Testis (tissue), 5 donors: Measurements from ENCODE around the gene PTCSC3. TPM values are rescaled to one million over a fixed set of nuclear protein-coding genes. Genes with fewer than 3 reads are reported as not detected.

Source experiments
- DNase-seq: peaks from one replicate; pipeline ENCODE4 v3.0.0-alpha.2; 2019
- H3K27ac ChIP-seq, 2 donors: fragments of 200-600 bp; sonication (generic); one replicate each; pipeline ENCODE4 v1.5.1; 2019
- H3K27me3 ChIP-seq: fragments of 200-600 bp; sonication (generic); one replicate; pipeline ENCODE4 v1.5.1; 2019
- H3K36me3 ChIP-seq: fragments of 200-600 bp; sonication (generic); one replicate; pipeline ENCODE4 v1.5.1; 2017; ENCODE audit warnings: low read depth; ENCODE audit errors: missing control alignments
- H3K4me1 ChIP-seq: fragments of 200-600 bp; sonication (generic); one replicate; pipeline ENCODE4 v1.5.1; 2019
- H3K4me3 ChIP-seq, 2 donors: fragments of 200-600 bp; sonication (generic); one replicate each; pipeline ENCODE4 v1.5.1; 2017 to 2019
- H3K9me3 ChIP-seq: fragments of 200-600 bp; sonication (generic); one replicate; pipeline ENCODE4 v1.5.1; 2017
- POLR2A ChIP-seq: fragments of 450-650 bp; IDR thresholded peaks from one replicate; pipeline ENCODE4 v1.6.1; 2017; ENCODE audit warnings: antibody characterized with exemption, mild to moderate bottlenecking, moderate library complexity
- WGBS, 2 donors: methylation state at CpG; one replicate each; pipeline ENCODE4 v1.1.5; 2018; 5-methylcytosine and 5-hydroxymethylcytosine counted together
- intact Hi-C: fragments of 100-400 bp; cut with DNase I; formaldehyde crosslinking; loops from one replicate; pipeline ENCODE4 v1.15.1; 2023; ENCODE audit warnings: low total_unique reads
- long read RNA-seq, 2 donors: transcript quantifications; one replicate each; lab custom pipeline, GENCODE V29; 2026
- polyA plus RNA-seq: library from polyadenylated mRNA; stranded (reverse); fragments of 350-450 nt; fragmentation: Illumina TruSeq; extraction: RNeasy Lipid Tissue Mini Kit (QIAGEN cat#74804); gene quantifications from one replicate; pipeline ENCODE4 v1.2.3, GENCODE V29; 2014; ENCODE audit warnings: low read depth, low replicate concordance; ENCODE audit not compliant: insufficient read depth
- total RNA-seq, 2 donors: library from RNA; depleted of rRNA; stranded (reverse); fragments of >200 nt; gene quantifications; one replicate each; pipeline ENCODE4 v1.2.3, GENCODE V29; 2016
- TF ChIP-seq, protein P1 (sequence below), 3 experiments: fragments of 450-650 bp in 2 of 3; fragments of 200-600 bp in 1 of 3; sonication (generic) in 1 of 3; IDR thresholded peaks; one replicate each; pipeline ENCODE4 v1.5.1; 2016 to 2019; ENCODE audit warnings: antibody characterized with exemption in 3 of 3, mild to moderate bottlenecking in 2 of 3, moderate library complexity in 1 of 3

The PTCSC3 gene
- total RNA-seq, result not detected
- polyA plus RNA-seq, result not detected
- long read RNA-seq, donor 1, result 0 reads
- long read RNA-seq, donor 2, result 0 reads

DNA sequence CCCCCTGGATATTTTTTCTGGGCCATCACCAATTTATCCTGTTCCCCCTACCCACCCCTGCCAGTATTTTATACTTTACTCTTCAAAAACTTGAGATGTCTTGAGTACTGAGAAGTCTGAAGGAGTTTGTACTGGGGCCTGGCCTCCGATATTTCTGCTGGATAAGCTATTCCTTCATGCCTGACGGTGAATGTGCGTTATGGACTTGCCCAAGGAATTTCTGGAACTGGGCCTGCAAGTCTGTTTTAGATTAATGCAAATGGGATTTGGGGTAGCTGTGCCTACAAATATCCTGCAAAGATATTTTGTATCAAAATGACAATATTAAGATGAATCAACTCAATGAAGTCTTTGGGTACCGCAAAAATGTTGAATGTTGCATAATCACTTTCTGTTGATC is at the start of gene PTCSC3:
TSS of gene PTCSC3 (minus strand) at position 199 of the 400 bp plus-strand sequence.
- DNase-seq, result no peak
- 94 to 95% methylated on average over 4 of the region's 4 CpGs for WGBS, 2 donors
- intact Hi-C loops, result no loop called here
- Histone ChIP-seq H3K4me1 (no peaks in the 10 kb centered on the region), H3K9me3 (no peaks in the 10 kb centered on the region), H3K27me3 (no peaks in the 10 kb centered on the region), H3K36me3 (no peaks in the 10 kb centered on the region), H3K4me3 (no peak within 1 kb of the TSS), H3K27ac (no peak within 1 kb of the TSS)
- TF ChIP-seq, protein P1, sequence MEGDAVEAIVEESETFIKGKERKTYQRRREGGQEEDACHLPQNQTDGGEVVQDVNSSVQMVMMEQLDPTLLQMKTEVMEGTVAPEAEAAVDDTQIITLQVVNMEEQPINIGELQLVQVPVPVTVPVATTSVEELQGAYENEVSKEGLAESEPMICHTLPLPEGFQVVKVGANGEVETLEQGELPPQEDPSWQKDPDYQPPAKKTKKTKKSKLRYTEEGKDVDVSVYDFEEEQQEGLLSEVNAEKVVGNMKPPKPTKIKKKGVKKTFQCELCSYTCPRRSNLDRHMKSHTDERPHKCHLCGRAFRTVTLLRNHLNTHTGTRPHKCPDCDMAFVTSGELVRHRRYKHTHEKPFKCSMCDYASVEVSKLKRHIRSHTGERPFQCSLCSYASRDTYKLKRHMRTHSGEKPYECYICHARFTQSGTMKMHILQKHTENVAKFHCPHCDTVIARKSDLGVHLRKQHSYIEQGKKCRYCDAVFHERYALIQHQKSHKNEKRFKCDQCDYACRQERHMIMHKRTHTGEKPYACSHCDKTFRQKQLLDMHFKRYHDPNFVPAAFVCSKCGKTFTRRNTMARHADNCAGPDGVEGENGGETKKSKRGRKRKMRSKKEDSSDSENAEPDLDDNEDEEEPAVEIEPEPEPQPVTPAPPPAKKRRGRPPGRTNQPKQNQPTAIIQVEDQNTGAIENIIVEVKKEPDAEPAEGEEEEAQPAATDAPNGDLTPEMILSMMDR (IDR thresholded peaks at IDR 0.05), result no peak
- no peak for TF ChIP-seq POLR2A

DNA sequence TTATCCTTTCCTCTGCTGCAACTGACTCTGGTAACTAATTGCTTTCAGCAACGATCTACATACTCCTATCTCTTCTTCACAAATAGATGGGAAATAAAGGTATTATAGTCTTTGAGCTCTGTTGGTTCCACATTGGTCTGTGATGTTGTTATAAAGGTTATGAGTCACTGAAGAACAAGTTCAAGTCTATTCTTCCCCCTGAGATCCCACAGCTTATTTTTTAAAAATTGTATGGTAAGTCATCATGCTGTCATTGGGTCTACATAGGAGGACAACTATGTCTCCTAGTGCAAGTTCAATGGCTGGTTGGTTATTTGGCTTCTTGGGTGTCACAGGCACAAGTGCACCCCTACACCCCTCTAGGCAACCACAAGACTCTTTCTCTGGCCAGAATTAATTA is 49.6 kb upstream of the PTCSC3 start:
- Histone ChIP-seq H3K27me3 (no peaks in the 10 kb centered on the region), H3K9me3 (no peaks in the 10 kb centered on the region), H3K4me3 (no peak overlapping the region), H3K36me3 (no peaks in the 10 kb centered on the region), H3K4me1 (no peaks in the 10 kb centered on the region), H3K27ac (no peak overlapping the region)
- TF ChIP-seq, protein P1 (IDR thresholded peaks at IDR 0.05), result no peak
- no peak for TF ChIP-seq POLR2A
- intact Hi-C loops, result no loop called here
- no peak for DNase-seq
- 69 to 78% methylated on average over 1 of the region's 1 CpG for WGBS, 2 donors

DNA sequence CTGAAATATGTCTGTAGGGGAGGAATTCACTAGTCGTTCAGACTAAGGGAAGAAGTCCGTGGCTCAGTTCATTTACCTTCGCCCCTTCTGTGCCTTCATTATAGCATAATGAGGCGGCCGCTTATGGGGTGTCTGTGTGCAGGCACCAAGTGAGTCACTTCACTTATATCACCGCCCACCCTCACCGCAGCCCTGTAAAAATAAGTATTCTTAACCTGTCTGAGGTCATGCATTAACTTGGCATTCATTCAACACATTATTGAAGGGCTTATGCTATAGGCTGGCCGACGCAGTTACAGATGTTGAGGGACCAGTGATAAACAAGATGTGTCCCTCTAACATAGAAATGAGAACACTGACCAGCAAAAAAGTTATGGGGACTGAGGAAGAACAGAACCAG is 47.7 kb upstream of the PTCSC3 start:
- H3K4me3 ChIP-seq, result no peak overlapping the region
- no peak for TF ChIP-seq POLR2A
- TF ChIP-seq, protein P1 (IDR thresholded peaks at IDR 0.05), result no peak
- intact Hi-C loops, result no loop called here
- no peak overlapping the region for H3K27ac ChIP-seq
- WGBS, 2 donors, result 45 to 75% methylated on average over 9 of the region's 9 CpGs
- no peaks in the 10 kb centered on the region for H3K9me3 ChIP-seq
- no peaks in the 10 kb centered on the region for H3K36me3 ChIP-seq
- H3K27me3 ChIP-seq, result no peaks in the 10 kb centered on the region
- H3K4me1 ChIP-seq, result no peaks in the 10 kb centered on the region
- no peak for DNase-seq

DNA sequence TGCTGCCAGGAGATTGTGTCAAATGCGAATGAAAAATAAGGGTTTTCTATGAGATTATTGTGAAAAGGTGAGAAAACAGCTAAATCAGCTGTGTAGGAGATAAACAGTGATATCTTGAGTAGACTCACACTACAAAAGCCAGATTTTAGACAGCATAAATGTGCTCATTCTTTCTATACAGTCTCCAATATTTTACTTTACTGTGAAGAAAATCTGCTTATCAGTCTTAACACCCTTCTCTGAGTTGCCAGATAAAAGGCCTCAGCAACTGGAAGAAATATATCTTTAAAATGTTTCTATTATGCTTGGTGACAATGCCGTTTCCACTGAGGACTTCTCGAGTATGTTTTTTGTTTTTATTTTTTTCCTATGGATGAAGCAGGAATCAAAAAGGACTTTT is 47.0 kb upstream of the PTCSC3 start:
- no peak for DNase-seq
- TF ChIP-seq, protein P1 (IDR thresholded peaks at IDR 0.05), result no peak
- TF ChIP-seq POLR2A, result no peak
- WGBS, 2 donors, result 46 to 54% methylated on average over 3 of the region's 3 CpGs

DNA sequence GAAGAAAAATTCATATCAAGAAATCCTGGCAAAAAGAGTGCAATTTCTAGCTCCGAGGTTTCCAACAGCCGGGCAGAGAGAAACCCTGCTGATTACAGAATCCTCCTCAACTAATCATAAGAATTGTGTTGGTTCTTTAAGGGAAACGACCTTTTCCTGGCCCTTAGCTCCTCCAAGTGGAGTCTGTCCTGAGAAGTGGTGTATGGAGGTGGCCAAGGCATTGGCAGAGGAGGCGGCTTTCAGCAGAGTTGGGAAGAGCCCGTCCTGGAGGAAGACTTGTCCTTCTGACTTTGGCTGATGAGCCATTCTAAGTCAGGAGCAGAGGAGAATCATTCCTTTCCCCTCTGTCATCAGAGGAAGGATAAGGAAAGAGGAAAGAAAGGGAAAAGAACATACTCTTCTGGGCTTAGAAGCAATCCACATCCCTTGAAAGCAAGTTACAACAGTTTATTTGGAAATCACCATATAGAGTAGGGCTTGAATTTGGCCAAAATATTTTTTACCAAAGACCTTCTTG is 46.5 kb upstream of the PTCSC3 start:
- Histone ChIP-seq H3K36me3 (no peaks in the 10 kb centered on the region), H3K4me1 (no peaks in the 10 kb centered on the region), H3K9me3 (no peaks in the 10 kb centered on the region), H3K27me3 (no peaks in the 10 kb centered on the region), H3K27ac (no peak overlapping the region), H3K4me3 (no peak overlapping the region)
- TF ChIP-seq, protein P1 (IDR thresholded peaks at IDR 0.05), result no peak
- no peak for TF ChIP-seq POLR2A
- intact Hi-C loops, result no loop called here
- DNase-seq, result no peak
- 55 to 64% methylated on average over 5 of the region's 5 CpGs for WGBS, 2 donors

More for the DNA sequence above, 47.0 kb upstream of the PTCSC3 start:
- no peak overlapping the region for H3K4me3 ChIP-seq
- no peaks in the 10 kb centered on the region for H3K4me1 ChIP-seq
- H3K27ac ChIP-seq, result no peak overlapping the region
- no peaks in the 10 kb centered on the region for H3K27me3 ChIP-seq
- intact Hi-C loops, result no loop called here
- H3K9me3 ChIP-seq, result no peaks in the 10 kb centered on the region
- H3K36me3 ChIP-seq, result no peaks in the 10 kb centered on the region
